SKM-1 (cell line): ENCODE results near the gene PGA5.

ENCODE experiments used
- DNase-seq: peaks from one replicate; lab custom pipeline; 2025; ENCODE audit not compliant: unreplicated experiment; lab: John Stamatoyannopoulos, UW

PGA5 gene

GRCh38 chr11:61266602-61267001, 25.6 kb downstream of the PGA5 start:
- no peak for DNase-seq

- no peak for DNase-seq
These were observed 26.5 kb downstream of the PGA5 start for GRCh38 chr11:61267437-61267841.

DNA sequence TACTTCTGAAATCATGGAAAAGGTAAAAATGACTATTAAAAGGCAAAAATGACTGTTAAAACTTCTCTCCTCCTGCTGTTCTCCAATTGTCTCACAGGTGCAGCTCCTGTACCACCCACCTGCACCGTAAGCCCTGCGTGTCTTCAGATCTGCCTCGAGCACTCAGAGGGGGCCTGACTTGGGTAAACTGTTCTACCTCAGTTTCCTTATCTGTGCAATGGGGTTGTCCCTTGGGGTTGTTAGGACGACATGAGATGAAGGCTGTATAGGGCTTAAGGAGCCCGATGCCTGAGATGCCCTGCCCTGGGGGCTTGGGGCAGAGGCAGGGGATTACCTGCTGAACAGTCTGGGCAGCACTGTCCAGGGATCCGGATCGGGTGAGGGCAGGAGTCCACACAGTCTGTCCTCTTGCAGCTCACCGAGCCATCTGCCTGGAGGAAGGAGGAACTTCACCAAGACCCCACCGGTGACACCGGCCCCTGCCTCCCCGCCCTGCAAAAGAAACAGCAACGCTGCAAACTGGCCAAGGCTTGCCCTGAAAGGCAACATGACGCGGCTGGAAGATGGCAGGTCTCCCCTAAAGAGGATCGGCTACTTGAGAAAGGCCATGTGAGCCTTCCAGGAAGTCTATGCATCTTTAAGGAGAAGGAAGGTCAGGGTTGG, 27.7 kb downstream of the PGA5 start:
- no peak for DNase-seq

- no peak for DNase-seq
These were observed 29.5 kb downstream of the PGA5 start for GRCh38 chr11:61270354-61271076.

GRCh38 chr11:61272731-61273130, 31.8 kb downstream of the PGA5 start:
- no peak for DNase-seq

DNA sequence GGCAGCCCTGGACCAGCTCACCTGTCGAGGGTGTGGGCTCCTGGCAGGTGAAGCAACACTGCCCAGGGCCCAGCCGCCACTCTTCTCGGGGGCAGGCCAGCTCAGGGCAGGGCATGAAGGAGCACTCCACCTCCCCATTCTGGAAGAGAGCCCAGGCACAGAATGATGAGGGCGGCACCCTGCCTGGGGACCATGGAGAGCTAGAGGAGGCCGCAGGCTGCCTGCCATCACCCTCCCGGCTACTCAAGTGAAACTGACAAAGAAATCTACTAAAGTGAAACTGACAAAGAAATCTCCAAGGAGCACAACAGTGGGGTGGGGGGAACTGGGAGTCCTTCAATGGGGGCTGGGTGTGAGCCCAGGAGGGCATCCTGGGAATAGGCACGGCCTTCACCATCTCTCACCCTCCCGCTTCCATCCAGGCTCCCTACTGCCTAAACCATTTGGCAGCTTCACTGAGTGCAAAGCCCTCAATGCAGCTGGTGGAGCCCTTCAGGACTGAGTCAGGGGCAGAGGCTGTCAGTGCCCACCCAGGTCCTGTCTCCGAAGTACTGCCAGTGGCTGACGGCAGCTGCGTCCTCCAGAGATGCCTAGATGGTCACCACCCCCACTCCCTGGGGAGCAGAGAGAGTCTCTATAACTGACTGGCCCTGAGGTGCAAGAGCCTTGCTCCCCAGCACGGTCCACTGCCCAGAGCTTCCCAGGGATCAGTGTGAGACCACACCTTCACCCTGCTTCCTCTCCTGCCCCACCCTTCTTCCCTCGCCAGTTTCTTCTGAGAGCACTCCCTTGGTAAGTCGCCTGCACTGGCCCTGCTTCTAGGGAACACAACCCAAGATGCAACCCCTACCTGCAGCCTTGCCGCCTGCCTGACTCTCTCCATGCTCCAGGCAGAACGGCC, 32.5 kb downstream of the PGA5 start:
- DNase-seq = no peak

- no peak for DNase-seq
These were observed 33.1 kb downstream of the PGA5 start for GRCh38 chr11:61274084-61274483.

- no peak for DNase-seq
These were observed 34.2 kb downstream of the PGA5 start for GRCh38 chr11:61275191-61275590.

- no peak for DNase-seq
These were observed 36.4 kb downstream of the PGA5 start for GRCh38 chr11:61277186-61278000.

- no peak for DNase-seq
These were observed 37.1 kb downstream of the PGA5 start for GRCh38 chr11:61278001-61278470.

DNA sequence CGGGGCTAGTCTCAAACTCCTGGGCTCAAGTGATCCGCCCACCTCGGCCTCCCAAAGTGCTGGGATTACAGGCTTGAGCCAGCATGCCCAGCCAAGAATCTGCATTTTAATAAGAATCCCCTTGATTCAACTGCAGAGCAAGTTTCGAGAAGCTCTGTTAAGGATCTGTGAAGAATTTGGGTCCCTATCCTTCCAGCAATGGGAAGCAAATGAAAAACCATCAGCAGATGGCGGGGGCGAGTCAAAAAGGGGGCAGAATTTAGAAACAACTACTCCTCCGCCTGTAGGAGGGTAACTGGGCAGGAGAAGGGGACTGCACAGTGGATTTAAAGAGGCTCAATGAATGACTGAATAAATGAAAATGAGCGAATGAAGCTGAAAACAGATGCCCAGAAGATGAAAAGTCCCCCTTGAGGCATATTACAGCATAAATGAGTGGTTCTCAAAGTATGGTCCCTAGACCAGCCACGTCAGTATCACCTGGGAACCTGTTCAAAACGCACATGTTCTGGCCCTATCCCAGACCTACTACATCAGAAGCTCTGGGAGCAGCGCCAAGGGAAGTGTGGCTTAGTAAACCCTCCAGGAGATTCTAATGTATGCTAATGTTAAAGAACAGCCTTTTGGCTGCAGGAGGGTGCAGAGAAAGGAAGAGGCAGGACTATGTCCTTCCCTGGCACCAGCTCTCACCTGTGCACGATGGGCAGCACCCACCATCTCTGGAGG, 39.1 kb downstream of the PGA5 start:
- DNase-seq = no peak

DNA sequence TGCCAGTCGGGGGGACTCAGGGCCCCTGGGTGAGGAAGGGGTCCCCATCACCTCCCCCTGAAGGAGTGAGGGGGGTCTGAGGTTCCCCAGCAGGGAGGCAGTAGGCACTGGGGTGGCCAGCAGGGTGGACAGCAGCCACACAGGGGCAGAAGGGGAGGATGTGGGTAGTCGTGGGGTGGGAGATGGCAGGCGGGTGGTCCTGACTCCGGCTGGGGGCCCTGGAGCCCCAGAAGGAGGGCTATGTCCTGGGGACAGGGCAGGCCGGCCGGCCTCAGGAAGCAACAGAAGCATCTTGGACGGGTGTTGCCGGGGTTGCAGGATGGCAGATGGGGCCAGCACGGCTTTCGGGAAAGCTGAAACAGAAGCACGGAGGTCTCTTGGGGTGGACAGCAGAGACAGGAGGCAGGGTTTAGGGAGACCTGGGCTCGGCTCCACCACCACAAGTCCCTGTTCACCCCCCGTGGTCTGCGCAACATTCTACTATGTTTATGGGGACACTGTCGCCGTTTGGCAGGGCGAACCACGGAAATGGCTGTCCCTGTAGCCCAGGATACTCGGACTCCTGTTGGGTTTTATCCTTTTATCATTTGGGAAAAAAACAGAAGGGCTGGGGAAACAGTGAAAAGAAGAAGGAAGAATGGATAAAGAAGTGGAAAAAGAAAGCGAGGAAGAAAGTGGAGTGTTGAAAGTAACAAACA, 40.1 kb downstream of the PGA5 start:
- DNase-seq = no peak

DNA sequence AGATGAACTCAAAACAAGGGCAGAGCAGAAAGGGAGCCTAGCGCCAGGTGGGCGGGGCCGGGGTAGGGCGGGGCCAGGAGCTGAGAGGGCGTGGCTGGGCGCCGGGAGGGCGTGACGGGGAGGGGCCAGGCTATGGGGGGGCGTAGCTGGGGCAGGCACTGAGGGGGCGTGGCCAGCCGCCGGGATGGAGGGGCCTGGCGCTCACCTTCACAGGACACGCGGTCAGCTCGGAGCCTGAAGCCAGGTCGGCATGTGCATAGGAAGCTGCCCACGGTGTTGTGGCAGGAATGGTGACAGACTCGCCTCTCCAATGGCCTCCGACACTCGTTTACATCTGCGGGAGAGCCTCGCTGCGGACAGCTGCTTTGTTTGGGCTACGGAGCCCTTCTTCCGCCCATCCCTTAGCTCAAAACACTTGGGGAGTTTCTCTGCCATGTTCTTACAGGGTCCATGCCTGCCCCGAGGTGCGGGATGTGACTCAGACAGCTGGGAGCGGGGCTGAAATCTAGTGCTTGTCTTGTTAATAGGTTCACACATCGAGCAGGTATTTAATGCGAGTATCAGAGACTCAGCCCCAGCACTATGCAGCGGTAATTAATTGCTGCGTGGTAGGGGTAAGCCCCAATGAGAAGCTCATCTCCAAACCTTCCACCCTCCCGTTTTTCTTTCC, 40.7 kb downstream of the PGA5 start:
- no peak for DNase-seq

- DNase-seq = no peak
These were observed 42.6 kb downstream of the PGA5 start for GRCh38 chr11:61283613-61284012.

DNA sequence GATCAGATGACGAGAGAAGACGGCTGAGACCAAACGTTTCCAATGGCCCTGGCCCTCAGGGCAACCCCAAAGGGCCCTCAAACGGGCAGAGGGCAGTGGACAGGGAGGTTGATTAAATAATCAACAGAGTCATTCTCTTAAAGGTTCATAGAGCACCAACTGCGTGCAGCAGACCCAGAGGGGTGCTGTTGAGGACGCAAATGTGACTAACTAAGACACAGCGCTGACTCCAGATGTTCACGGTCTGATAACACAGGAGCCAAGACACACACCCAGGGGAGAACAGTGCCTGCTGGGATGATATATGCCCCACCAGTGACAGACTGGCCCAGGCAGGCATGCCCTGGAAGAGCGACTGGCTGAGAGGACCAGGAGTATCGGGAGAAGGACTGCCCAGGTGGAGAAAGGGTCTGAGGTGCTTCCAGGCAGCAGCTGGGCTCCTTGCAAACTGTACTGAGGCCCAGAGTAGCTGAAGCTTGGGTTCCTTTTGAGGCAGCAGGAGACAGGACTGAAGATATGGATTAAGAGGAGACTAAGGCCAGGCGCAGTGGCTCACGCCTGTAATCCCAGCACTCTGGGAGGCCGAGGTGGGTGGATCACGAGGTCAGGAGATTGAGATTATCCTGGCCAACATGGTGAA, 46.5 kb downstream of the PGA5 start:
- no peak for DNase-seq

DNA sequence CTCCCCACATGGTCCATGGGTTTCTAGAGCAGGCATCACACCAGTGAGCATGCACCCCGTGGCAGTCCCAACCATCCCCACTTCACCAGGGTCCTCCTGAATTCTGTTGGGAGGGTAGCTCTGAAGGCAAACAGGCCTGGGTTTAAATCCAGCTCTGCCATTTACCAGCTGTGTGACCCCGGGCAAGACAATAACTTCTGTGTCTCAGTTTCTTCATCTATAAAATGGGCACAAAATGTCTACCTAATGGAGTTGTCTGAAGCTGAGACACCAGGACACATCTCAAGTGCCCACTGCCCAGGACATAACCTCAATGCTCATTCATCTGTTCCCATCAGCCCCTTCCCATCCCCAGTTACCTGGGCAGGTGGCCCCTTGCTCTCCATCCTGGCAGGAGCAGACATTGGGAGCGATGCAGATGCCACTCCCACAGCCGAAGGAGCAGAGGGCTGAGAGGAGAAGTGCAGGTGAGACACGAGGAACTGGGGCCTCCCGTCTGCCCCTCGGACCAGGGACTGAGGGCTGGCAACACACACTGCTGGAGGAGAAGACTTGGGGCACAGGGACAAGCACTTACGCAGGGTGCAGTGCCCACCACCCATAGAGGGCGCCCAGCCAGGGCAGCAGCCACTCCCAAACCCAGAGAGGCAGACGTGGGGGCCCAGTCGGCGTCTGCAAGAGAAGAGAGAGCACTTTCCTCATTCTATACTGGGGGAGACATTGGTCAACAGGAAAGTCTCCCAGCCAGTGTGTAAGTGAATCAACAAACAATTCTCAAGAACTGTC, 50.1 kb downstream of the PGA5 start:
- no peak for DNase-seq

GRCh38 chr11:61292356-61292755, 51.4 kb downstream of the PGA5 start:
- DNase-seq = no peak
